A673 (cell line): ENCODE data around the gene ZSCAN5C.

ENCODE experiments used
- CTCF ChIP-seq: fragments of 300-800, 200-600 bp; sonication (generic); conservative IDR thresholded peaks from 2 replicates; pipeline ENCODE4 v1.5.1; 2017; ENCODE audit warnings: low read depth, mild to moderate bottlenecking, antibody characterized with exemption, low read length, moderate library complexity, mixed read lengths
- EZH2 ChIP-seq: fragments of 200-600 bp; sonication (generic); IDR thresholded peaks from 2 replicates; pipeline ENCODE4 v1.6.1; 2017; ENCODE audit warnings: borderline replicate concordance, low read depth, mild to moderate bottlenecking, mixed read lengths, antibody characterized with exemption, low read length; ENCODE audit not compliant: poor library complexity, severe bottlenecking

DNA sequence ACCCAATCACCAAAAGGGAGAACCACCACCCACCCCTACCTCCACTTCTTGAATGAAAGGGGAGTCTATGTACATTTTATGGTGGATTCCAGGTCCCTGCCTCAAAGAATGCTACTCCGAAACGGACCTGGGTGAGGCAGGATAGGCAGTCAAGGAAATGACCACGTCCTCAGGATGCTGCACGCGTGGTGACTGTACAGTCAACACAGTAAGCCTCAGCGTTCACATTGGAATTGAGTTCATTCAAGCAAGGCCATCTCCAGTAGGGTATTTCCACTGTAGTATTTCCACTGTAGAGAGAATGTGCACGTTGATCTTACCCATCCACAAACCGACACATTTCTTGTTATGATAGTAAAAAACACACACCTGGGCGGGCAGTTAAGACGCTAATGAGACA, 16.9 kb downstream of the ZSCAN5C start:
- no peak for TF ChIP-seq CTCF
- no peak for TF ChIP-seq EZH2
